ENCODE results near the gene CKS1B.
A peak's percentile ranks its signal among the peaks of the same experiment; 100 is the strongest.

The CKS1B gene

GRCh38 chr1:154974102-154974807 is at the start of gene CKS1B:
CKS1B (plus strand) TSS chr1:154974681; CDS start chr1:154974746, 65 bp downstream.
- DNase-seq (ENCODE audit: low read depth in 2 of 2), result peak; percentile 90 to 92

GRCh38 chr1:154925335-154926170 is 48.9 kb upstream of the CKS1B start:
- DNase-seq (ENCODE audit: low read depth in 2 of 2), result no peak

DNA sequence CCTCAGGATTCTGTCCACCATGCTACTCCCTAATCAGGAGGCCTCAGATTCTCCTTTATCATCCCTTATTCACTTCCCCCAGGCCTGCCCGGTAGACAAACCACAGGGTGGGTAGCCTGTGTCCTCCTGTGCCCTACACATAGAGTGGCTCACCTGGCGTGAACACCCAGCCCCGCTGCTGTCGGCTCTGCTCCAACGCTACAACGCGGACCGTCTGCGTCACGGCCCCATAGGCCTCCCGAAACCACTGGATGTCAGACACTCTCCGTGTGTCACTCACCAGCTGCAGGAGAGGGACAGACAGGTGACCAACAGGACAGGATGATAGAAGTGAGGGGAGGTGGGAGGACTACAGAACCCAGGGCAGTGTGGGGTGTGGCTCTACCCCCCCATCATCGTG is 48.3 kb upstream of the CKS1B start:
- DNase-seq (ENCODE audit: low read depth in 2 of 2), result no peak

- no peak for DNase-seq (ENCODE audit: low read depth in 2 of 2)
Measured at GRCh38 chr1:154931940-154932487, 42.5 kb upstream of the CKS1B start.

- no peak for DNase-seq (ENCODE audit: low read depth in 2 of 2)
Measured at GRCh38 chr1:154934358-154934948, 40.0 kb upstream of the CKS1B start.

GRCh38 chr1:154935749-154936554 is 38.5 kb upstream of the CKS1B start:
- DNase-seq (ENCODE audit: low read depth in 2 of 2), result no peak

- DNase-seq (ENCODE audit: low read depth in 2 of 2), result peak; percentile 86 to 90
Measured at GRCh38 chr1:154936555-154937084, 37.9 kb upstream of the CKS1B start, which contains the start of gene PMVK. PMVK (minus strand) TSS chr1:154936719; CDS start chr1:154936685, 34 bp downstream.

DNA sequence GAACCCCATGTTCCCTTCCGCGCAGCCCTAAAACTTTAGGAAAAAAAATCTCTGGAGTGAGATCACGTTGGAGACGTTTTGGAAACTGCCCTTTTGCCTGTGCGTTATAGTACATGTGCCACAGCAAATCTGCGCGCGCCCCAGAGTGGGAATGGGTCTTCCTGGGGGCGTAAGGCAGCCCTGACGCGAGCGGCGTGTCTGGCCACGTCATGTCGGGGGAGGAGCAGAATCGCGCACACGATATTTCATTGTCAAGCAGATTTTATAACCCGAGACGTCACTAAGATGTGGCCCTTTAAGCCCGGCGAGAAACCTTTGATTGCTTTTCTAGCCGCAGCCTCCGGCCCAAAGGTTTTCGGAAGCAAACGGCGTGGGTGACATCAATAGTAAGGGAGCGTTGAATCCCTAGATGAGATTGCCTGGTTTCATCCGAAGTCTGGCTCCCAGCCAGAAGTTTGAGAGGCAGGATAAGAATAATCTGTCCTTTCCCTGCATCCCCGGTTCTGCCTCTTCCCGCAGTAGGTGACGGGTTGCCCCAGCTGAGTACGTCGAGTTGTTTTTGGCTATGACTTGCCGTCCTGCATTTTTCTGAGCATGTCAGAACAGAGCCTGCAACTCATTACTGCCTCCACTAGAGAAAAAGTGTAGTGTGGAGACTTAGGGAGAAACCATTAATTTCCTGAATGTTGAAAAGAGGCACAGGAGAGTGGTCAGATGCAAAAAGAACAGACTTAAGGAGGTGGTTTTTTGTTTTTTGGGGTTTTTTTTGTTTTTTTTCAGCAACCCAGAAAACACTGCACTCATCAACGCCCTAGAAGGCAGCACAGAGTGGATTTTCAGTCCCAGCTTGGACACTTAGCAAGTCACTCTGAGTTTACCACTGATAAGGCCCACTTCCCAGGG is 37.1 kb upstream of the CKS1B start:
- peak; percentile 74 to 80 for DNase-seq (ENCODE audit: low read depth in 2 of 2)

DNA sequence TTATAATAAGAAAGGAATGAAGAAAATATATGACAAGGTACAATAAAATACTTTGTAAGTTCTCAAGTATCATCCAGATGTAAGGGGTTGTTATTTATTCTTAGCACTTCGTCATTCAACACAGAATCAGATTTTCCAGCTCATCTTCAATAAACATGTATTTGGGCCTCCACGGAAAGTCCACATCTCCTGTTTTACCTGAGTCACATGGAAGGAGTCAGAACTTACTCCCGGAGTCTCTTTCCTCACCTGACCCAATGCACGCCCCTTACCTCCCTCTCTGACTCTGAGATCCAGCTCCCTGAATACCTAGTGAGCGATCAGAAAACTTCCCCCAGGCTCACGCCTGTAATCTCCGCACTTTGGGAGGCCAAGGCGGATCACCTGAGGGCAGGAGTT is 36.5 kb upstream of the CKS1B start:
- no peak for DNase-seq (ENCODE audit: low read depth in 2 of 2)

DNA sequence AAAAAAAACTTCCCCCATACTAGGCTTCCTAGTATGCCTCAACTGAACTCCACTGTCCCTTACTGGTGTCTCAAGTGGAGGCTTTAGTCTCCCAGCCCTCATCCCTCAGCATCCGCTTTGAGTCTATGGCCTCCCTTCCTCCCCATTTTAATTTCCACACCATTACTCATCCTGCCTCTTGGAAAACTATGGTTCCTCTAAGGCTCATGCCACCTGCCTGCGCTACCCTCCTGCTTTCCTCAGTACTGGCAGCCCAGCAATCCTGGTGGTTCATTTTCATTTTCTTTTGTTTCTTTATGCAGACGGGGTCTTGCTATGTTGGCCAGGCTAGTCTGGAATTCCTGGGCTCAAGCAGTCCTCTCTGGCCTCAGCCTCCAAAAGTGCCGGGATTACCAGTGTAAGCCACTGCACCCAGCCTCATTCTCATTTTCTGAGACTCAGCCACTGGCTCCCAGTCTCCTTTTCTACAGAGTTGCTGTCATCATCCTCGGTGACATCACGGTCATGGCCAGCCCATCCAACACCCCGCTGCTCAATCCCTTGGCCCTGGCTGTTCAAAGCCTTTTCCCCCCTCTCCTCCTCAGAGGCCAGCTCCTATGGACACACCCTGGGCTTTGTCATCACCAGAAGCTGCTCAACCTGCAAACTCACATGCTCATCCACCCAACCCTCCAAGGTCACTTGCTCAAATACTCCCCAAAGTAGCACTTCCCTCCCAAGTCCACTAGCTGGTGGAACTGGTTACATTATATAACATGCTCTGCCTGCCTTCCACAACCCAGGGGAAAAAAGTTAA is 35.7 kb upstream of the CKS1B start:
- DNase-seq (ENCODE audit: low read depth in 2 of 2), result no peak

DNA sequence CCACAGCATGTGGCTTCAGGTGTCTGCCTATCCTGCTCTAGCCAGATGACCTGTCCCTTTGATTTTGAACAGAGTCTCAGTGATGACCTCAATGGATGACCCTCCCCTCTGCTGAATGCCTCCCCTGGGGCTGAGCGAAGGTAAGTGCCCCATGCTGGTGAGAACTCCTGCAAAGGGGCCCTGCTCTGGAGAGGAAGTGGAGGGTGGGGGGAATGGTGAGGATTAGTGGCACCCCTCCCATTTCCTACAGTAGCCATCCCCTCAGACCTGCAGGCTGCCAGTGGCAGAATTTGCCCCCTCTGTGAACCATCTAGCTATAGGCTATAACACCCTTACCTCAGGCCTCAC is 34.3 kb upstream of the CKS1B start:
- DNase-seq (ENCODE audit: low read depth in 2 of 2), result no peak

GRCh38 chr1:154940651-154941194 is 33.8 kb upstream of the CKS1B start:
- DNase-seq (ENCODE audit: low read depth in 2 of 2), result no peak

- DNase-seq (ENCODE audit: low read depth in 2 of 2), result no peak
Measured at GRCh38 chr1:154941333-154942013, 33.0 kb upstream of the CKS1B start.

DNA sequence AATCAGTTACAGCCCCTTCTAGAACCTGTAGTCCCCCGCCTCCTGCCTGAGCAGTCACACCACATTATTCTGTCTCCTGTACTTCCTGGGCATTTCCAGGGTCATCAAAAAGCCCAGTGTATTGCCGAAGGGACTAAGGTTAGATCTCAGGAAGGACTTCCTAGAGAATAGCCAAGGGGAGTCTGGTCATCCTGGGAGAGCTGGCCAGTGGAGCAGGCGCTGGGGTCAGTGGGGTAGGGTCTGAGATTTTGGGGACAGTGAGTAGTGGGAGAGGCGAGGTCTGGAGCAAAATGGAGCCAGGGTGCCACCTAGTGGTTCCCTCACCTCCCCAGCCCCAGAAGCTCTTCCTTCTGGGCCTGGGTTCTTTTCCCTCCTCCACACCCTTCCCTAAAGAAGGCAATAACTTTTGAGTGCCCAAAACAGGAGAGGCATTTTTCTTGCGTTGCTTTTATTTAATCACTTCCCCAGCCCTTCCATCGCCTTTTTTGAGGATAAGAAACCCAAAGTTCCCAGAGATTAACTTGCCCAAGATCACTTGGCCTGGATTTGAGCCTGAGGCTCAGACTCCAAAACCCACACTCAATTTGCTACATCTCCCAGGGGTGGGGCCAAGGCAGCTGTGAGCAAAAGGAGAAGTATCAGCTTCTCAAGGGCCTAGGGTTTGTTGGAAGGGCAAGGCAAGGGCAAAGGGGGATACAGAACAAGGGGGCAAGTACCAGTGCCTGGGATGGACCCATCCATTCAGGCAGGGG is 30.7 kb upstream of the CKS1B start:
- no peak for DNase-seq (ENCODE audit: low read depth in 2 of 2)

DNA sequence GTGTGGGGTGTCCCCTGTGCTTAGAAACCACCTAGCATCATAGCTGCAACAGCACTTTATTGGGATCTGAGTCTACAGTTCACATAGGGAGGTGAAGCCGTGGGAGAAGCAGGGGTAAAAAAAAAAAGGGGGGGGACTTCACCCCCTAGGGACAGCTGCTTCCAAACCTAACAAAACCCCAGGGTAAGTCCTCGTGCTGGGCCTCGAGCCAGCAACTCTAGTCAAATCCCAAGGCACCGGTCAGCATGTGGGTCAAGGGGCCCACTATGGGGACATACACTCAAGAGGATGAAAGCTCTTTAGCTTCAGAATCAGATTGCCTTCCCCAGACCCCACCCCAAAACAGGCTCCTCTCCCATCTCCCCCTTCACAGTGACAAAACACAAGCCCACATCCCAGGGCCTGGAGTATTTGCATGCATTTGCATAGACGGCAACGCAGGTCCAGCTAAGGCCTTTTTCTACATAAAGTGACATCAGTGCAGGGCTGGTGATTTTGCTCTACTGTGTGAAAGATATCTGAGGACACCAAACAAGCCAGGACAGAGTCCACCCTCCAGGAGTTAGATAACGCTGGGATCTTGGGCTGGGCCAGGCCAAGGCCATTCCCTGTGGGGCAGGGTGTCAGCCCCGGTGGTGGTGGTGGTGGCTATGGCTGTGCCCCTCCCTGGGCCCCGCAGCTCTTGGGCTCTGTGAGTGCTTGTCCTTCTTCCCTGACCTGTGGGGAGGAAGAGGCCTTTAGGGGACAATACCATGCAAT is 29.9 kb upstream of the CKS1B start:
- DNase-seq (ENCODE audit: low read depth in 2 of 2), result no peak

DNA sequence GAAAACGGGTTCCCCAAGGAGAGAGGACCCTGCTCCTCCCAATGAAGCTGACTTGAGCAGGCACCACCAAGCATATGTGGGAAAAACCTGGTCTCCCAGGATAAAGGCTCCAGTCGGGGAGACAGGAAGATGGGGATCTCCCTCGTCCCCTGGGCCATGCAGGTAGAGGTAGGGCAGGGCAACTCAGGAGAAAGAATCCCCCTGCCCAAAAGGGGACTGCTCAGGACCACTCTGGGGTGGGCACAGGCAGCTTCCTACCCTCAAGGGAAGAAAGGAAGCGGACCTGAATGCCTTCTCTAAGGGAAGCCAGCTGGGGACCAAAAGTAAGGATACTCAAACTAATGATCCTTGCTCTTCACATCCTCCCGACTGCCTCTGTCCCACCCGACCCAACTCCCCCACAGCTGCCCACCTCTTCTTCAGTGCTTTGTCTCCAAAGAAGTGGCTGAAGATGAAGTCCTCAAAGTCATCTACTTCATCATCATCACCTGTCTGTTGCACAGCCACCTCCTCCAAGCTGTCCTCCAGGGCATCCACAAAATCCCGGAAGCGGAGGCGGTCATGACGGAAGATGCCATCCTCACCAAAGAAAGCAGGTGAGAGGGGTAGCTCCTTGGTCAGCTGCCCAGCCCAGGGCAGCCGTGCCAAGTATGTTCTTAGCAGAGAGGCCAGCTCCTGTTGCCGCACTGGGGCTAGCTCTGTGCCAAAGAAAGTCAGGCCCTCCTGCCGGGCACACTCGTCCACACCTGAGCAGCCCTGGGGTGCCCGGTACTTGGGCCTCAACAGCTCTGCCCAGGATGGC is 29.1 kb upstream of the CKS1B start:
- DNase-seq (ENCODE audit: low read depth in 2 of 2), result no peak
